ENCODE measurements around the gene TAPT1.

DNA sequence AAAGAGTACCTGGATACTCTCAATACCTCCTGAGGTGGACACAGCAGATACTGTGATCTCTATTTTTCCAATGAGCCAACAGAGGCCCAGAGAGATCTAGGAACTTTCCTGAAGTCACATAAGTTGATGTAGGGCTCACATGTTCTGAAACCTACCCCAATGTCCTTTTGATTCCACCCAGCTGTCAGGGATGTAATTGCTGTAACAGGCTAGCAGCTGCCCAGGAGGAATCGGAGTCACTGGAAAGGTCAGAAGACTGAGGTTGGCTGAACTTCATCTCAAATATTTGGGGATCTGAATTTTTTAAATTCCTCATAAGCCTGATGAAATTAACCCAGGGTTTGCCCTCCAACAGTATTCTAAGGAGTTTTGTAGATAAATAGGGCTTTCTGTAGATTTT is 90.0 kb downstream of the TAPT1 start:
- no peak for TF ChIP-seq FOXM1 (IDR thresholded peaks at IDR 0.05; ENCODE audit: borderline replicate concordance, low read depth)
- no peak for TF ChIP-seq TAF1 (IDR thresholded peaks at IDR 0.05; ENCODE audit: low read depth)
